SK-N-SH (cell line): ENCODE measurements around the gene TET2. TPM values are rescaled to one million over a fixed set of nuclear protein-coding genes. Genes with fewer than 3 reads are reported as not detected.

Source experiments
- CTCF ChIA-PET: fragments of 300-600, 350-600 bp; formaldehyde crosslinking; extraction: SDS; loops from one replicate; lab custom pipeline; 2021; lab: Yijun Ruan, JAX
- POLR2A ChIA-PET: fragments of 350-600 bp; sonication (Branson Sonifier 250); formaldehyde crosslinking; extraction: SDS; loops from one replicate; lab custom pipeline; 2020; ENCODE audit warnings: antibody characterized with exemption, inconsistent platforms; lab: Yijun Ruan, JAX
- DNase-seq: peaks from one replicate; pipeline ENCODE4 v3.0.0; 2012
- H2AFZ ChIP-seq: fragments of 200-600 bp; sonication (generic); 2 replicates; pipeline ENCODE4 v1.8.1; 2016; ENCODE audit warnings: antibody characterized with exemption, mild to moderate bottlenecking, low read depth
- H3F3A ChIP-seq: fragments of 200-600 bp; sonication (generic); replicated peaks from 2 replicates; pipeline ENCODE3; 2016; ENCODE audit warnings: antibody characterized with exemption, mild to moderate bottlenecking; ENCODE audit not compliant: insufficient read depth
- H3K27ac ChIP-seq, 2 experiments: fragments of 200-500 bp in 1 of 2; fragments of 200-600 bp in 1 of 2; sonication (Bioruptor generic) in 1 of 2; sonication (generic), shearing (Covaris generic) in 1 of 2; 2 replicates each; pipeline versions ENCODE4 v1.5.1 to v1.6.1; 2014 to 2016; ENCODE audit warnings: low read depth in 2 of 2, inconsistent platforms in 1 of 2, low read length in 1 of 2, mild to moderate bottlenecking in 1 of 2, mixed read lengths in 1 of 2
- H3K27me3 ChIP-seq: fragments of 200-600 bp; sonication (generic), shearing (Covaris generic); 2 replicates; pipeline ENCODE4 v1.6.1; 2016; ENCODE audit warnings: mixed run types; ENCODE audit not compliant: insufficient read depth
- H3K36me3 ChIP-seq, 2 experiments: fragments of 200-500 bp in 1 of 2; fragments of 200-600 bp in 1 of 2; sonication (Bioruptor generic) in 1 of 2; sonication (generic) in 1 of 2; replicated peaks in 1 of 2; 2 replicates each; pipeline versions ENCODE3 to v1.5.1; 2014 to 2016; ENCODE audit warnings: low read length in 1 of 2, mild to moderate bottlenecking in 1 of 2; ENCODE audit not compliant: insufficient read depth in 2 of 2, control insufficient read depth in 1 of 2
- H3K4me1 ChIP-seq, 2 experiments: fragments of 200-500 bp in 1 of 2; fragments of 200-600 bp in 1 of 2; sonication (Bioruptor generic) in 1 of 2; sonication (generic), shearing (Covaris generic) in 1 of 2; 2 replicates each; pipeline versions ENCODE4 v1.5.1 to v1.6.1; 2014 to 2016; ENCODE audit warnings: low read depth in 1 of 2, low read length in 1 of 2, mixed run types in 1 of 2; ENCODE audit not compliant: insufficient read depth in 2 of 2, control insufficient read depth in 1 of 2
- H3K4me2 ChIP-seq: fragments of 200-600 bp; sonication (generic), shearing (Covaris generic); 2 replicates; pipeline ENCODE4 v1.6.1; 2017; ENCODE audit warnings: mixed run types
- H3K4me3 ChIP-seq, 2 experiments: fragments of 200-500 bp in 1 of 2; fragments of 200-600 bp in 1 of 2; sonication (Bioruptor generic) in 1 of 2; sonication (generic), shearing (Covaris generic) in 1 of 2; 2 replicates each; pipeline versions ENCODE4 v1.5.1 to v1.8.1; 2014 to 2016; ENCODE audit warnings: low read depth in 2 of 2, inconsistent platforms in 1 of 2, low read length in 1 of 2, mild to moderate bottlenecking in 1 of 2, mixed read lengths in 1 of 2, moderate library complexity in 1 of 2
- H3K79me2 ChIP-seq: fragments of 200-600 bp; sonication (generic); 2 replicates; pipeline ENCODE4 v1.8.1; 2017; ENCODE audit warnings: mild to moderate bottlenecking; ENCODE audit not compliant: insufficient read depth
- H3K9ac ChIP-seq: fragments of 200-600 bp; sonication (generic); 2 replicates; pipeline ENCODE4 v1.6.1; 2017; ENCODE audit warnings: mixed run types
- H3K9me2 ChIP-seq: fragments of 200-600 bp; sonication (generic); 2 replicates; pipeline ENCODE4 v1.6.1; 2017; ENCODE audit warnings: mixed run types
- H3K9me3 ChIP-seq: fragments of 200-600 bp; sonication (generic); 2 replicates; pipeline ENCODE4 v1.6.1; 2017; ENCODE audit warnings: mixed run types, mild to moderate bottlenecking, moderate library complexity
- H4K20me1 ChIP-seq: fragments of 200-600 bp; sonication (generic); 2 replicates; pipeline ENCODE4 v1.6.1; 2017; ENCODE audit warnings: mild to moderate bottlenecking, mixed run types; ENCODE audit not compliant: insufficient read depth
- CTCF ChIP-seq: fragments of 200-600 bp; sonication (generic); IDR thresholded peaks from 2 replicates; pipeline ENCODE4 v1.6.1; 2017; ENCODE audit warnings: antibody characterized with exemption, mild to moderate bottlenecking, moderate library complexity
- EP300 ChIP-seq, 2 experiments: IDR thresholded peaks; 2 replicates each; pipeline versions ENCODE4 v1.4.0 to v1.6.1; 2012; ENCODE audit warnings: borderline replicate concordance in 1 of 2, low read depth in 1 of 2, low read length in 1 of 2
- MAX ChIP-seq: IDR thresholded peaks from 2 replicates; pipeline ENCODE4 v1.4.0; 2012; ENCODE audit warnings: low read depth
- MXI1 ChIP-seq: IDR thresholded peaks from 2 replicates; pipeline ENCODE4 v1.6.1; 2012; ENCODE audit warnings: mild to moderate bottlenecking, low read depth, low read length, improper control_type of control experiment
- PBX3 ChIP-seq: IDR thresholded peaks from 2 replicates; pipeline ENCODE4; 2012
- RAD21 ChIP-seq: IDR thresholded peaks from 2 replicates; pipeline ENCODE4 v1.6.1; 2012; ENCODE audit warnings: mild to moderate bottlenecking, low read length
- RCOR1 ChIP-seq: fragments of 150-350 bp; IDR thresholded peaks from 2 replicates; pipeline ENCODE4 v1.6.1; 2017; ENCODE audit warnings: antibody characterized with exemption, low read length
- RFX5 ChIP-seq: IDR thresholded peaks from 2 replicates; pipeline ENCODE4 v1.6.1; 2012; ENCODE audit warnings: mild to moderate bottlenecking, improper control_type of control experiment, low read length
- RXRA ChIP-seq: IDR thresholded peaks from 2 replicates; pipeline ENCODE4 v1.4.0; 2012; ENCODE audit warnings: low read depth, mild to moderate bottlenecking, borderline replicate concordance
- SIN3A ChIP-seq: IDR thresholded peaks from 2 replicates; pipeline ENCODE4 v1.6.1; 2012; ENCODE audit warnings: low read depth, mild to moderate bottlenecking, low read length, moderate library complexity, borderline replicate concordance
- TAF1 ChIP-seq: IDR thresholded peaks from 2 replicates; pipeline ENCODE4 v1.6.1; 2012; ENCODE audit warnings: low read depth, mild to moderate bottlenecking, low read length, moderate library complexity, borderline replicate concordance
- TEAD4 ChIP-seq: IDR thresholded peaks from 2 replicates; pipeline ENCODE4 v1.4.0; 2012; ENCODE audit warnings: mild to moderate bottlenecking, borderline replicate concordance; ENCODE audit not compliant: insufficient read depth
- USF1 ChIP-seq: IDR thresholded peaks from 2 replicates; pipeline ENCODE4 v1.4.0; 2012; ENCODE audit warnings: low read depth, borderline replicate concordance
- USF2 ChIP-seq: fragments of 150-350 bp; IDR thresholded peaks from 2 replicates; pipeline ENCODE4 v1.6.1; 2017; ENCODE audit warnings: antibody characterized with exemption, low read length, low read depth, borderline replicate concordance
- YY1 ChIP-seq: IDR thresholded peaks from 2 replicates; pipeline ENCODE4 v1.4.0; 2012; ENCODE audit warnings: low read depth, mild to moderate bottlenecking
- ZBTB33 ChIP-seq: IDR thresholded peaks from 2 replicates; pipeline ENCODE4 v1.4.0; 2012; ENCODE audit warnings: low read depth, borderline replicate concordance
- WGBS: methylation state at CpG from one replicate; pipeline ENCODE4 v1.1.6; 2017; ENCODE audit warnings: low lambda C conversion rate; 5-methylcytosine and 5-hydroxymethylcytosine counted together
- polyA plus RNA-seq, 3 experiments: library from polyadenylated mRNA; depleted of rRNA; stranded (reverse); fragments of >200 nt; gene quantifications; 2 replicates each; pipeline ENCODE4 v1.2.3, GENCODE V29; 2012

Gene TET2
- polyA plus RNA-seq, 1 of the 3 experiments (the other 2 are of a cell fraction) = 3.5 TPM

GRCh38 chr4:105277702-105278101 is 131.0 kb downstream of the TET2 start:
- DNase-seq = no peak
- Histone ChIP-seq H2AFZ (no peak overlapping the region), H3K27me3 (no peaks in the 10 kb centered on the region), H3K9ac (no peak overlapping the region), H3K9me3 (no peaks in the 10 kb centered on the region), H3K27ac (no peak overlapping the region), H3K4me3 (no peak overlapping the region), H4K20me1 (no peaks in the 10 kb centered on the region), H3K4me2 (no peak overlapping the region), H3F3A (peaks cover 22% of the 10 kb centered on the region), H3K4me1 (peaks cover 0 to 10% of the 10 kb centered on the region in 2 experiments; a peak in 1 of 4 replicates), H3K36me3 (peaks cover 34 to 46% of the 10 kb centered on the region in 2 experiments), H3K9me2 (no peaks in the 10 kb centered on the region), H3K79me2 (no peaks in the 10 kb centered on the region)
- ChIA-PET POLR2A (no interaction called here), CTCF (interaction anchor here (1.1 to 1.4 kb wide), 3 partner anchors 12 to 137 kb away, joined by 3 to 4 read pairs (median 3); no protein-coding TSS in a partner anchor)
- WGBS = 95% methylated on average over 1 of the region's 1 CpG
- TF ChIP-seq RCOR1 = no peak
- no peak for TF ChIP-seq TEAD4
- no peak for TF ChIP-seq RAD21
- no peak for TF ChIP-seq ZBTB33
- TF ChIP-seq MXI1 = no peak
- no peak for TF ChIP-seq CTCF
- no peak for TF ChIP-seq PBX3
- TF ChIP-seq MAX = no peak
- TF ChIP-seq USF2 = no peak
- TF ChIP-seq TAF1 = no peak
- no peak for TF ChIP-seq YY1
- no peak for TF ChIP-seq RFX5
- TF ChIP-seq RXRA = no peak
- no peak for TF ChIP-seq SIN3A
- TF ChIP-seq EP300 (IDR thresholded peaks at IDR 0.05; ENCODE audit: borderline replicate concordance in 1 of 2, low read depth in 1 of 2, low read length in 1 of 2) = no peak
- no peak for TF ChIP-seq USF1
